ENCODE results near the gene CEP68.
"Not testable (repeated sequence)": the region's sequence is repeated elsewhere in the genome, so short reads cannot be mapped to it uniquely, and the experiment has no call there.

CEP68 gene

DNA sequence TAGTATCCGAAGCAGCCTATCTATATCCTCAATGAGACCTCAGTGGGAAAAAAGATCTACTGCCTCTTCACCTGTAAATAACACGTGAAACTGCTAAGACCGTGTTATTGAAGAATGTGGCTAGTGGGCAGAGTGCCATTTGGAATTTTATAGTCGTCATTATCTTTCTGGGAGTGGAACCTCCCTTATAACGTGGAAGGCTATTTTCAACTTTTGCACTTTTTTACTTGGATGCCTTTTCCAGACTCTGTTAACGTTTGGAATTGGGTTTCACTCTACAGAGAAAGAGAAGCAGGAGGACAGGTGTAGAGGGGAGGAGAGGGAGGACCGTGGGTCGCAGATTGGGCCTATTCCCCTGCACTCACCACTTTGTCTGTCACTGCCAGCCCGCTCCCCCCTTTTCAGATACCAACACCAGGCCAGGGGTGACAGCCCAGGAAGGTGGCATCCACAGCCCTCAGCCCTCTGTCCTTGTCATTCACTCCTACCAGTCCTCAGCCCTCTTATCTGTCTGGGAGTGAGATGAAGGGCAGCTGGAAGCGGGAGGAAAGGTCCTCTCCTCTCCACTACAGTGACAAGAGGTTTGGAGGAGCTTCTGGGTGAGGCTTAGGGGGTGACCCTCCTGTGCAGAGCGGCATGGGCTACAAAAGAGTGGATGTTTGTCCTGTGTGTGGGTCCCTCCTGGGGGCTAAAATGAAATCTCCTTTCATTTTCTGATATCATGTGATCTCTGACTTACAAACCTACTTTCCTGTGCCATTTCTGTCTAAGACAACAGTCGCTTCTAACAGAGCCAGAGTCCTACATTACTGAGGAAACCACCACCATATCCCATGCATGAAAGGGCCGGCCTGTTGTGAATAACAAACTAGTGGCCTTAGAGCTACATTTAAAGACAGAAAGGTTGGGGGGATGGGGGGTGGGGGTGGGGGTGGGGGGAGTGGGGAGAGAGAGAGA, 23.9 kb upstream of the CEP68 start:
- no peak for DNase-seq

DNA sequence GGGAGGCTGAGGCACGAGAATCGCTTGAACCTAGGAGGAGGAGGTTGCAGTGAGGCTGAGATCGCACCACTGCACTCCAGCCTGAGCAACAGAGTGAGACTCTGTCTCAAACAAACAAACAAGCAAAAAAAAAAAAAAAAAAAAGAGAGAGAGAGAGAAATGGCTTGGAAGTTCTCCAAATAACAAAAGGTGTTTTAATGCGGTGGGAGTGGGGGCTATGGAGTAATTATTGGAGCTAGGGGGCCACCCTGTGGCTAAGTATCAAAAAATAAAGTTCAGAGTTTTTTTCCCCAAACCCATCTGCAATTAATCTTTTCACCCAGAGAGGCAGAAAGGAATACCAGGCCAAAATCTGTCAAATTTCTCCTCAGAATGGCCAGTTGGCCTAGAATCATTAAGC, 23.0 kb upstream of the CEP68 start:
- DNase-seq: no peak

DNA sequence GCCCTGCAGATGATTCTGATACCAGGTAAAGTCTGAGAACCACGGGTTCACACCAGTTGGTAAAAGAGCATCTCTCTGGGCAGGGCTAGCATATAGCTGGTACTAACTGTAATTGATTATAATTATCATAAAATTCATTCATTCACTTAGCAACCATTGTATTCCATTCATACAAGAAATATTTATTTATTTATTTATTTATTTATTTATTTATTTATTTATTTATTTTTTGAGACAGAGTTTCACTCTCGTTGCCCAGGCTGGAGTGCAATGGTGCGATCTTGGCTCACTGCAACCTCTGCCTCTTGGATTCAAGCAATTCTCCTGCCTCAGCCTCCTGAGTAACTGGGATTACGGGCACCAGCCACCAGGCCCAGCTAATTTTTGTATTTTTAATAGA, 22.5 kb upstream of the CEP68 start:
- DNase-seq: not testable (repeated sequence)

DNA sequence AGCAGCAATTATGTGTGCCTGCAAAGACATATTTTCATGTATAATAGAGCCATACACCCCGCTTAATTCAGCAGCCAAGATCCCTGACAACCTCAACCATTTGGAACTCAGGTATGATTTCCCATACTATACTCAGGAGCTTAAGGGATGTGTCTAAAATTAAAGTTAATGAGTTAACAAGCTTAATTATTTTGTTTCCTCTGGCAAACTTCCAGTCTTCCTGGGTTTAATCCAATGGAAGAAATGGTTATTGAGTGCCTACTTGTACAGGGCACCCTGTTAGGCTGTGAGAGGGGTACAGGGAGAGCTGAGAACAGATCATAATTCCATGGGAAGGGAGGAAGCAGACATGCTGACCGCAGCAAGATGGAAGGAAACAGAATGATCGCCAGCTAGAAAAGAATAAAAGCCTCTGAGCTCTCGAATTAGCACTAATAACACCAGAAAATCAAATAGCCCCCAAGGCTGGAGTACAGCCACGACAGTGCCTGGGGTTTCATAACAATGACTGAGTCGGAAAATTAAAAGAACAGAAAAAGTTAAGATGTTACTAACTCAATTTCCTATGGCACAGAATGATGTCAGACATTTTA, 20.8 kb upstream of the CEP68 start:
- DNase-seq: no peak

DNA sequence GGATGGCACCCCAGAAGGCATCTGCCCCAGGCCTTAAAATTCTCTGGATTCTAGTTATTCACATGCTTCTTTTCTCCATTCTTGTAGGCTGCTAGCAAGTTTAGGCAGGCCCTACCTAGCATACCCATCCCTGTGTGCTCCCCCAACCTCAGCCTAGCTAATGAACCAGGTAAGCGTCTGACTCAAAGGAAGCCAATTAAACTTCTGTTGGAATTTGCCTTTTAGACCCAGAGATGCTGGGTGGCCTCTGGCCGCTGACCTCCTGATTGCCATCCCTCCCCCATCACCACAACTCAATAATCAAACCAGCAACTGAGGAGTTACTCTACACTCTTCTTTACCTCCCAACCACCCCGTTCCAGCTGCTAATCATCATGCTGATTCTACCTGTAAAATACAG, 19.0 kb upstream of the CEP68 start:
- no peak for DNase-seq

DNA sequence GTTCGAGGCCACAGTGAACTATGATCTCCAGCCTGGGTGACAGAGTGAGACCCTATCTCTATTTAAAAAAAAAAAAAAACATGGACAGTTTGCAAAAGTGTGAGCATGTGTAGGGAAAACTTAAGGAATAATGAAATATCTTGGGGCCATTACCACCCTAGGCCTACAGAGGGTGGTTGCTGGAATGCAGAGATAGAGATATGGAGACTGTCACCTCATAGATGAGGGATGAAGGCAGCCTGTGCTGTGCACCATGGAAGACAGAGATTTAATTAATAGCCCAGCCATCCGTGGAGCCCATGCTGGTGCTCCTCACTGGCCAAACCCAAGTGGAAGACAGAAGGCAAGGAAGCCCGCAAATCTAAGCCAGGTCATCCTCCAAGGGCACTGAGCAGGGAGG, 16.6 kb upstream of the CEP68 start:
- DNase-seq: no peak

DNA sequence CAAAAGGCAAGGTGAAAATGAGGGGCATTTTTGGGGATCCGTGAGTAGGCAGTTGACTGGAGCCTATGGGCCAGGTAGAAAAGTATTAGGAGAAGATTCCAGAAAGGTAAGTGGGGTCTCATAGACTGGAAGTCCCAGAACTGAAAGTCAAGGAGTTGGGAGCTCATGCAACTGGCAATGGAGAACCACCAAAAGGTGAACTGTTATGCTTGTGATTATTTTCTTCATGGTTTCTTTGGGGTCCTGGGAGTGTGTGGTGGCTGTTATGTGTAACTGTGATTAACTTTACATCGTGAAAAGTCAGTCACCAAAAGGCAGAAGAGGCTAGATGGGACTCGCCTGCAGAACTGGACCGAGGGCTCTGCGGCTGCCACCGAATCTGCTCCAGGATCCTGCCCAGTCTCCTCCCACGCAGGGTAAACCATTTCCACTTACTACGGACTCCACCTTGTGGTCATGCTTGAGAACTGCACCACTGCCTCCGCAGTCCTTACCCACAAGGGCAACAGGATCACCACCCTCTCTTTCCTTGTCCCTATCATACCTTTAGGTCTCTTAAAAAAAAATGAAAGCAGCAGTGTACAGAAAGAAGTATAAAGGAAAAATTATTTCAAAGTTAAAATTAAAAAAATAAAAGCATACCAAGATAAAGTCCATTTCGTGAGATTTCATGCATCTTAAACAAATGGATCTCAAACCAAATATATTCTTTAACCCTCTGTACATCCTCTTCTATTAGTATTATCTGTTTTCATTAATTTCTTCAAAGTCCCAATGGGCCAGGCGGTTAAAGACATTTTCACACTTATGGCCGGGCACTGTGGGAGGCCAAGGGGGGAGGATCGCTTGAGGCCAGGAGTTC, 15.6 kb upstream of the CEP68 start:
- peak; percentile 86 for DNase-seq

DNA sequence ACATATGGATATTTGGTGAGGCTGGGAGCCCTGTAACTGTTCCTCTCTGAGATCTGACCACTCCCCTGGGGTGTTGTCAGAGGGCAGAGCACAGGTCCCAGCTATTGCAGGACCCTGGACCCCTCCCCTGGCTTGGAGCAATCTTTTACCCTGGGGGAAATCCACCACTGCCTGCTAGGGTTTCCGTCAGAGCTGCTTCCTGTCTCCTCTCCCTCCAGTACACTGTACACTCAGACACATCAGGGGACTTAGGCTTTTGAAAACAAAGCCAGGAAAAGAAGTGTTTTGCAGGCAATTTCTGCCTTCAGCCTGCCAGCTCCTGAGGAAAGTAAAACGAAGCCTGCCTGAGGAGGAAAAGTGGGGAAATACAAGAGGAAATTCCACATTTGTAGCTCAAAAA, 13.2 kb upstream of the CEP68 start:
- DNase-seq: no peak

DNA sequence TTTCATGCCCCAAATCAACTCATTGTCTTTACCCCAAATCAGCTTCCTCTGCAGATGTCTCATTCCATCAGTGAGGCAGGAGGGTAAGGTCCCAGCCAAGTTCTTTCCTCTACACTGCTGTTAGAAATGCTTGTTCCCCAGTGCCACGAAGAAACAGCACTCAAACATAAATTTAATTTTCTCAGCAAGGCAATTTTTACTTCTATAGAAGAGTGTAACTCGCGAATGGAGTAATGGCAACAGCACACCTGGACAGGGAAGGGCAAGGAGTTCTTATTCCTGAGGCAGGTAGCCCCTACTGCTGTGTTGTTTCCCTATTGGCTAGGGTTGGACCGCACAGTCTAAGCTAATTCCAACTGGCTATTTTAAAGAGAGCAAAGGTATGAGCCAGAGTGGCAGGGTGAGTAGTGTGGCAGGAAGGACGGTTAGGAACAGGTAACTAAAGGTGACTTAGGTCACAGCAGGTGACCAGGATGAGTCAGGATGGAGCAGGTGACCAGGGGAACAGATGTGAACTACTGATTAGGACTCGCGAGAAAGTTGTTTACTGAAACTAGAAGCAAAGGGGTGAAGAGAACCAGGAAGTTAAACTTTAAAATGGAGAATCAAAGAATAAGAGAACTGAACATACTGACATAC, 12.0 kb upstream of the CEP68 start:
- no peak for DNase-seq

DNA sequence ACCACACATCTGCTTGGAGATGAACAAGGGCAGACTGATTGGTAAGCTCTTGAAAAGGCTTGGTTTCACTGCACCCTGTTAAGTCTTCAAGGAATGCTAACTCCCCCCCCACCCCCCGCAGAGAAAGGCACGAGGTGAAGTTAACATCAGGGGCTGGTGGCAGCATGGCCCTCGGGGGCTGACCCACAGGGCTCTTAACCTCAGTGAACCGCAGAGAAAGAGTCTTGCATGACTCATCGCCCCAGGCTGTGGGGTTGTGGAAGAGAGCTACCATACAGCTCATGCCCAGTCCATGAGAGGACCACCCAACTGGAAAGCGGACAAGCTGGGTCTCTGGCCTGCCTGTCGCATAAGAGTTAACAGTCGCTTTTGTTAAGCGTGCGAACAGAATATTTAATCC, 10.6 kb upstream of the CEP68 start:
- DNase-seq: no peak

DNA sequence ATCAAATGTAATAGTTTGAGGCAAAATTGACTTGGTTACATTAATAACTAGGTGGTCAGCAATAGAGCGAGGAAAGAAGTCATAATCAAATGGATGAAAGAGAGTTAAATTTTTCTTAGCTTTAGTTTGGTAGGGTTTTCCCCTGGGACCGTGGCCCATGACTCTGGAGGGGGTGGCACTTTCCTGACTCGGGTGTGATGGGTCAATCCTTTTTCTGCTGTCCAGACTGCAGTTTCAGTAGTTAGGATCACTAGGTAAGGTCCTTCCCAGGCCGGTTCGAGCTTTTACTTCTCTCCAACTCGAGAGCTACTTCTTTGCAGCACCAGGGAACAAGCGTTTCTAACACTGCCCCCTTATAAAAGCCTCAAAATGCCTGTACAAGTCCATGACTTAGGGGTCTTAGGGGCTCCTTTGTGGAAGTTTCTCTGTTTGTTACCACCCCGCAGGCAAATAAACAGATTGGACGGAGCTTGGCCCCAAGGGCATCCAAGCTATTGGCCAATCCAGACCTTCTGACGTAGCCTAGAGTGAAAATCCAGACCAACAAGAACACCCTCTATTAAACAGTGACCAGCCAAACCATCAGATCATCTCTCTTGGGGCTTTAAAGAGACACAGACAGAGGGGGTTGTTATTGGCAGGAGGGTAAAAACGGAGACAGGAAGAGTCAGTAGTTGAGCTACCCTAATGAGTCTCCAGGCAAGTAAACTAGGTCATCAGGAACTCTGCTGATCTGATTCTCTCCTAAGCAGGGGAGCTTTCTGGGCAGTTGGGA, 9.4 kb upstream of the CEP68 start:
- no peak for DNase-seq

DNA sequence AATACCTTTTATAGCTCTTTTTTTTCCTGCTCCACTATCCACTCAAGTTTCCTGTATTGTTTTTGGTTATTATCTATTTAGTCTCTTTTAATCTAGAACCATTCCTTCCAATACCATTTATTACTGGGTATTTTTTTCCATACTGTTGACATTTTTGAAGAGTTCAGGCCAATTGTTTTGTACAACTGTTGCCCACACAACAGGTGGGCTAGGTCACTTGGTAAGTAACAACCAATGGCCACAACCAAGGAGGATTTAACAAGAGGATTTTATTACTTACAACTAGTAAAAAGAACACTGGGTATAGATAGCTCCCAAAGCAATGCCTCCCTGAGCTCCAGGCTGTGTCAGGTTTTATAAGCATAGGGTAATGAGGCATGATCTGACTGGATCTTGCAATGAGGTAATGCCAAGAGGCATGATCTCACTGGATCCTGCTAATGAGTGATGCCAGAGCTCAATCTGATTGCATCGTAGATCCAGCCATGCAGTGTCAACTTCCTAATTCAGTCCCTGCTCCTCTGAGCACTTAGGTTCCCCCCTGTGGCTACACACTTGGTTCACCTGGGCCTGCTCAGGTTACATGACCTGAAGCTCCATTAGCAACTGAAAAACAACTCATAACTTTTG, 7.1 kb upstream of the CEP68 start:
- no peak for DNase-seq

DNA sequence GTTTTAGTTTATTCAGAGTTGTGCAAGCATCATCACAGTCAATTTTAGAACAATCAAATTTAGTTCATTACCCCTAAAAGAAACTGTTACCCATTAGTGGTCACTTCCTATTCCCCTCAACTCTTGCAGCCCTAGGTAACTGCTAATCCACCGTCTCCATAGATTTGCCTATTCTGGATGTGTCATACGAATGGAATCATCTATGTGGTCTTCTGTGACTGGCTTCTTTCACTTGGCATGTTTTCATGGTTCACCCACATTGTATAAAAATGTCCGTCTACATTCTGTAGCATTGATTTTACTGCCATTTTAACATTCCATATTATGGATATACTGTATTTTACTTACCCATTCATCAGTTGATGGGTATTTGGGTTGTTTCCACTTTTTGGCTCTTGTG, 5.3 kb upstream of the CEP68 start:
- DNase-seq: no peak

DNA sequence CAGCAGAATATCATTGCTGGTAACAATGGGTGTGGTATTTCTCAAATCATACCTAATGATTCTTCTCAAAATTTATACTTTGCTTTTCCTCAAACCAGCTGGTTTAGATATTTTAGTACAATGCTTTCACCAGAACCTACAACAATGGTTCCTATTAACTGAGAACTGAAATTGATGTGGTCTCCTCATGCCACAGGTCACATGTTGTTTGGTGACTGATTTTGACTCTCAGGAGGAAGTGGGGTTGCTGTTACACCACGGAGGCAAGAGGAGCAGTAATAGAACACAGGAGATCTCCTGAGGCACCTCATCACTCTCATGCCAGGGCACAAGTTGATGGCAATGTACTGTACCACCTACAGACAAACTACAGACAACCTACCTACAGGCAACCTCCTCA, 3.0 kb upstream of the CEP68 start:
- DNase-seq: no peak

DNA sequence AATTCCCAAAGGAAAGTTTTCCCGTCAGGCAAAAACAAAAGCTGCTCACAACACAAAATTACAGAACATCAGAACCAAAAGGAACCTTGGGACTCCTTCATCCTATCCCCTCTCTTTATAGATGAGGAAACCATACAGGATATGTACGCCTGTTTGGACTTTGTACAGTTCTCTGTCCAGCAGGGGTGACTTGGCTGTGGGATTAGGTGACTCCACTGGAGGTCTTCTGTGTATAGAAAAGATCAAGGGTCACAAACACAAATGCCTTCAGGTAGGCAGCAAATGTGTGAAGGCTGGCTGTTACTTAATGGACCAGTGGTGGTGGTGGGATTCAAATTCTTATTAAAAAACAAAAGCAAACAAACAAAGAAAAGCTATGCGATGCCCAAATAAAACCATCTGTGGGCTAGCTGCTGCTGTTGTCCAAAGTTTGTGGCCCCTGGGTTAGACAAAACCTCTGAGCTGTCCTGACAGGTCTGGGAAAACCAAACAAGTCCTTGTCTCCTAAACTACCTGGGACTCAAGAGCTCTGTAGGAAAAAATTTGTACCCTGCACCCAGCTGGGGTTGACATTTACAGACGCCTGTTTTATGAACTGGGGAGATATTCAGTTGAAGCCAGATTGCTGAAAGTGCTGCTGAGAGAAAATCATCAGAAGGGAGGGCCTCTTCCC, 1.3 kb upstream of the CEP68 start:
- DNase-seq: no peak

DNA sequence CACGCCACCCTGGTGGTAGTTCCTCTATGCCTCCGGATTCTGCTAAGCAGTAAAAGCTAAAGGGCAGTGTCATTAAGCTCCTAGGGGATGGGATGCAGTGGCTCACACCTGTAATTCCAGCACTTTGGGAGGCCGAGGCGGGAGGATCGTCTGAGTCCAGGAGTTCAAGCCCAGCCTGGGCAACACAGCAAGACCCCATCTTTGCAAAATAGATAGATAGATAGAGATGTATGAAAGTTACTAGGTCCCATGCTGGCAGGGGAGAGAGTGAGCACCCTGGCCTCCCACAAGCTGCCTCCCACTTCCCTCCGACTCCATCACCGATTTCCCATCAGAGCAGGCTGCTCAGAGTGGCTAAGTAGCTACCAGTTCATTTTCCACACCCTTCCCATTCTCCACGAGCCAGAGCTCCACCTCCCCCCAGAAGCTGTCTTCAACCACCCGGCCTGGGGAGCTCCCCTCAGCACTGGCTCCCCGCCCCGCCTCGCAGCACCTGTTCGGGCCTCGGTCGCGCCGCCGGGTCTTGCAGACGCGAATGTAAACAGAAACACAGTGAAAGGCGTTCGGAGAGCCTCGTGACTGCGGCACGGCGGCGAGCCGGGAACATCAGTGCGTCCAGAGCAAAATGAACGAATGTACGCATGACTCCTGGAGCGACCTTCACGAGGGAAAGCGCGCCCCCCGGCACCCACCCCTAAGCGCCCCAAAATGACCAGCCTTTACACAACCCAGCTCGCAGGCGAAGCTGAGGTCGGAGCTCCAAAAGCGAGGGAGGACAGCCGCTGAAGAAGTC, 598 bp upstream of the CEP68 start:
- DNase-seq: no peak

DNA sequence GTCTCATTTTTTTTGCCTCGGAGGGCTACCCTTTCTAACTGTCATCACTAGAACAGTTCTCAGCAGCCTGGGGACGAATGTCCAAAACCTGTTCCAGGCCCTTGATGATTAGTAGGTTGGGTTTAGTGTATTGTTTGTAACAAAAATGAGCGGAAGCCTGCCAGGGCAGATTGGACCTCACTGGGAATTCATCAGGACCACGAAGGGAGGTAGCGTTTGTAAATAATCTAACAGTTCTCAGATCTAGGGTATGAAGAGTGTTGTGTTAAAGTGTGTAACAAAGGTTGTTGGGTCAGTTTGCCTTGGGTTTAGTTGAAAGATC, 799 bp downstream of the CEP68 start:
- DNase-seq: no peak

DNA sequence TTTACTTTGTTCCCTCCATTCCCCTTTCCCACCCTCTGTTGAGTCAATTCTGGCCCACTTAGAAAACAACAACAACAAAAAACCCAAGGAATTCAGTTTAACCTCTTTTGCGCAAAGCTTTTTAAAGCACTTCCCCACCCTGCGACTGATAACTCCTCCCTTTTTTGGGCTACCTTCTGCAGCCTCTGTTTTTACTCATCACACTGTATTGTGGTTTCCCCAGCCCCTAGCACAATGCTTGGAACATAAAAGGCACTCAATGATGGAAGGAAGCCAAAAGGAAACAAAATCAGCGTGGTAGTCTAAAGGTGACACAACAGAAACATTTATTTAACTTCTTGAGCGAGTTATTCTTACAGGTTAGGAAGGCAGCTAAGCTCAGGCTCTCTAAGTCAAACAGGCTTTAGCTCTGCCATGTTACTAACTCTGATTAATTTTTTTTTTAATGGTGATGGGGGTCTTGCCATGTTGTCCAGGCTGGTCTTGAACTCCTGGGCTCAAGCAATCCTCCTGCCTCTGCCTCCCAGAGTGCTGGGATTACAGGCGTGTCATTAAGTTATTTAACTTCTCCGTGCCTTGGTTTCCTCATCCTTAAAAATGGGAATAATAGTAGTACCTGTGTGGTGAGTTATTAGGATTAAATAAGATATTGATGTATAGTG, 1.3 kb downstream of the CEP68 start:
- no peak for DNase-seq

DNA sequence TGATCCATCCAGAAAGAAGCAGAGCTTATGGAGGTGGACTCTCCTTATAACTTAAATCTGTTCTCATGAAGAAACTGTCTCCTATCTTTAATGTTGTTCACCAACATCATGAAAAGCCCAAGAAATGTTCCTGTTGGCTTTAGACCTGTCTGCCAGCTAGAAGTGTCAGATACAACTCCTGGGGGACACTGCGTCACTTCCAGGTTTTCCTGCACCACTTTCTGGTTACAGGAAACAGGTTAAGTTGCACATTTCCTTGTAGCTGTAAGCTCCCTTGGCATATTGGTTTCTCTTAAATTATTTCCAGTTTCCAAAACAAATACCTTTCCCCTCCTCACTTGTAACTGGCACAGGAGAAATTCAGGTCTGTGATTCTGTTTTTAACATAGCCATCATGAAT, 2.9 kb downstream of the CEP68 start:
- DNase-seq: peak; percentile 55
